CD4-positive, alpha-beta T cell treated with Interleukin-2 at 100 ng/mL for 4 hours (primary cell): ENCODE measurements around the gene ZNF609.
"Not testable (repeated sequence)": the region's sequence is repeated elsewhere in the genome, so short reads cannot be mapped to it uniquely, and the experiment has no call there.

ENCODE experiments used
- DNase-seq: peaks from one replicate; pipeline ENCODE4 v3.0.0-alpha.2; 2020; ENCODE audit warnings: low spot score

The ZNF609 gene

GRCh38 chr15:64622410-64623260 lies 162.3 kb downstream of the ZNF609 start:
- peak; percentile 63 for DNase-seq

GRCh38 chr15:64623347-64623996 lies 163.1 kb downstream of the ZNF609 start:
- no peak for DNase-seq

DNA sequence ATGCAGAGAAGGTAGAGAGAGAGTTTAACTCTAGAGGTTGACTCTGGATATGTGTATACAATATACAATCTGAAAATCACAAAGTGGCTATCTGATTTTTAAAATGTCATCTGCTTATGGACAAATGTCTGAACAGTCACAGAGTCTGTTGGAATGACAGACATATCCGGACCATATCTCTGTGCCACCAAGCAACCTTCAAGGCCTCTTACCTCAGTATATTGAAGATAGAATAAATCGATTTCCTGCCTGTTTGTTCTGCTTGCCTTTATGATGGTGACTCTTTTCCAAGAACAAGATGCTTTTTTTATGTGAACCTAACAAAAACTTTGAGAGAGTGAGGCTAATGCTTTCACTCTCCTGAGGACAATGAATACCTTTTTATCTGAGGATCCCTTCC lies 163.9 kb downstream of the ZNF609 start:
- peak; percentile 38 for DNase-seq

- no peak for DNase-seq
These were observed 168.7 kb downstream of the ZNF609 start for GRCh38 chr15:64629063-64629462.

- DNase-seq: no peak
These were observed 170.2 kb downstream of the ZNF609 start for GRCh38 chr15:64630396-64631107.

GRCh38 chr15:64632639-64633038 lies 172.3 kb downstream of the ZNF609 start:
- DNase-seq: not testable (repeated sequence)

DNA sequence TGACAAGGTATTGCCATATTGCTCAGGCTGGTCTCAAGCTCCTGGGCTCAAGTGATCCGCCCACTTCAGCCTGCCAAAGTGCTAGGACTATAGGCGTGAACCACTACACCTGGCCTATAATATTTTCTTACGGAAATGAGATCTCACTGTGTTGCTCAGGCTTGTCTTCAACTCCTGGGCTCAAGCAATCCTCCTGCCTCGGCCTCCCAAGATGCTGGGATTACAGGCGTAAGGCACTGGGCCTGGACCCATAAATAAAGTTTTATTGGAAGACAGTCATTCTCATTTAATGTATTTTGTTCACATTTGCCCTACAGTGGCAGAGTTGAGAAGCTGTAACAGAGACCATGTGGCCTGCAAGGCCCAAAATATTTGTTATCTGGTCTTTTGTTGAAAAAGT lies 173.0 kb downstream of the ZNF609 start:
- no peak for DNase-seq

DNA sequence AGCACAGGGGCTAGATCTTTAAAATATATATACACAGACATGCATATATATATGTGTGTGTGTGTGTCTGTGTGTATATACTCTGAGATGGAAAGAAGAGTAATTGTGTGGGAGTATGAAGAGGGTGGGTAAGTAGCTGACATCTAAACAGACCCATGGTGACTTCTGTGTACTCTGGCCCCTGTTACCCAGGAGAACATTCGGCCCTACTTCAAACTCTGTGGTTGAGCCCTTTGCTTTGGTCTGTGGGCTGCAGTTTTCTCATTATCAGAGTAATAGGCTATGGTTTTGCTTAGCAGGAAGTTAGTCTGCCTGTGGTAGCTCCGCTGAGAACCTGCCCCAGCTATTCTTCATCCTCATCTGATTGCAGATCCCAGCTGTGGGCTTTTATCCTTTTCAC lies 173.6 kb downstream of the ZNF609 start:
- DNase-seq: peak; percentile 71

GRCh38 chr15:64634576-64635498 lies 174.5 kb downstream of the ZNF609 start:
- DNase-seq: peak; percentile 44

DNA sequence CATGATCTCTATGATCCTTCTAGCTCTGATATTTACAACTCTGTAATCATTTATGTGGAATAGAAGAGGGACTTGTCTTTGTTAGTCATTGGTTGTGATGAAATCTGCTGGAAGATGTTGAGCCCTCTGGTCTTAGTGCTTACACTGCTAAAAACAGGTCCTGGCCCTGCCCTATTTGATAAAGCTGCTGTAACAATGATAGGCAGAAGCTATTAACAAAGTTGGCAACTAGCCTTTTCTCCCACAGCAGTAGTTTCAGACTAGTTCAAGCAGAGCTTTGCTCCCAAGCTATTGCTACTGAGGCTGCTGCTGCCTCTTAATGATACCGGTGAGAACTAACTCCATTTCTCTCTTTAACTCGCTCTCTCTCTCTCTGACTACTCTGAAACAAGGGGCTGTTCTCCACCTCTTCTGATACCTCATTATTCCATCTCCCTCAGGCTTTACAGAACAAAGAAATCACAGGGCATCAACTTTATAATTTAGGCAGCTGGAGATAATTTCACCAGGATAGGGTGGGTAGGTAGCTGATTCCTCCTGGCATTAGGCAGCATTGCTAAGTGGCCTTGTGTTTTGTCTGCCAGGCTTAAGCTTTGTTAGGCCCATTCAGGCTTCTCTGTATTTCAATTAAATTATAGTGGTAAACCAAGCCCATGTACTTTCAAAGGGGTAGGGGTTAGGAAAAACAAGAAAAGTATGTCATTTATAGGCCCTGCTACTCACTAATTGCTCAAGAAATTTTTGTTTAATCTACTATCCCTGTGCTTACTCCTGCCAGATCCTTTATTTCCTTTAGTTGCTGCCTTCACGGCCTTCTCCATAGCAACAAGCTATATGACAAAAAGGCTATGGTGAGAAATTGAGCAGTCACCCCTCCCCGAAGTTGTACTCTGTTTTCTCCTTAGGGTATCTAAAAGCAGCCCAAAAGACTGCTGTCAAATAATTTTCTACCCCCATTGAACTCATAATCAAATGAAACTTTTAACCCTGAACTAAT lies 175.4 kb downstream of the ZNF609 start:
- peak; percentile 15 for DNase-seq

GRCh38 chr15:64636556-64636955 lies 176.2 kb downstream of the ZNF609 start:
- no peak for DNase-seq

DNA sequence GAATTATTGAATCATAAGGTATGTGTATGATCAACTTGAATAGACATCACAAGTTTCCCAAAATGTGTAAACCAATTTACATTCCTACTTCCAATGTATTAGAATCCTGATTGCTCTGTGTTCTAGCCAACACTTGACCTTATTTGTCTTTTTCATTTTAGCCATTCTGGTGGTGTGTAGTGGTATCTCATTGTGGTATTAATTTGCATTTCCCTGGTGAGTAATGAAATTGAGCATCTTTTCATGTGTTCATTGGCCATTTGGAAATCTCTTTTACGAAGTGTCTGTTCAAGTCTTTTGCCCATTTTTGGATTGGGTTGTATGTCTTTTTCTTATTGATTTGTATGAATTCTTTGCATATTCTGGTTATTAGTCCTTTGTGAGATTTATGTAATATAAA lies 177.0 kb downstream of the ZNF609 start:
- no peak for DNase-seq

DNA sequence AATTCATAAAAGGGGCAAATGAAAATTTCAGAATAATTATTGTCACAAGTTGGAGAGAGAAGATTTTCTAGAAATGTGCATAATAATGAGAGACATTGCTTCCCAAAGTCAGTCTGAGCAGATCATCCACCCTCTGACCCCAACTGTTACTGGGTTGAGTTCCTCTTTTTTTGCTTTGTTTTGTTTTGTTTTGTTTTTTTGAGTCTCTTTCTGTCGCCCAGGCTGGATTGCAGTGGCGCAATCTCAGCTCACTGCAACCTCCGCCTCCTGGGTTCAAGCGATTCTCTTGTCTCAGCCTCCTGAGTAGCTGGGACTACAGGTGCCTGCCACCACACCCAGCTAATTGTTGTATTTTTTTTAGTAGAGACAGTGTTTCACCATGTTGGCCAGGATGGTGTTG lies 179.4 kb downstream of the ZNF609 start:
- not testable (repeated sequence) for DNase-seq

GRCh38 chr15:64640146-64640871 lies 179.9 kb downstream of the ZNF609 start:
- DNase-seq: no peak

- no peak for DNase-seq
These were observed 182.5 kb downstream of the ZNF609 start for GRCh38 chr15:64642875-64643274.

DNA sequence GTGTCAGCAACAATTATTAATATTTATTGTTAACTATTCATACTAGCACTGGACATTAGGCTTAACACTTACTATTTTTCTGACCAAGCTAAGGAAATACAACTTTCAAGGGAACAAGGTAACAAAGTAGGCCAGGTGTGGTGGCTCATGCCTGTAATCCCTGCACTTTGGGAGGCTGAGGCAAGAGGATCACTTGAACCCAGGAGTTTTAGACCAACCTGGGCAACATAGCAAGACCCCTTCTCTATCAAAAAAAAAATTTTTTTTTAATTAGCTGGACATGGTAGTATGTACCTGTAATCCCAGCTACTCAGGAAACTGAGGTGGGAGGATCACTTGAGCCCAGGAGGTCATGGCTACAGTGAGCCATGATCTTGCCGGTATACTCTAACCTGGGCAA lies 183.3 kb downstream of the ZNF609 start:
- DNase-seq: no peak

DNA sequence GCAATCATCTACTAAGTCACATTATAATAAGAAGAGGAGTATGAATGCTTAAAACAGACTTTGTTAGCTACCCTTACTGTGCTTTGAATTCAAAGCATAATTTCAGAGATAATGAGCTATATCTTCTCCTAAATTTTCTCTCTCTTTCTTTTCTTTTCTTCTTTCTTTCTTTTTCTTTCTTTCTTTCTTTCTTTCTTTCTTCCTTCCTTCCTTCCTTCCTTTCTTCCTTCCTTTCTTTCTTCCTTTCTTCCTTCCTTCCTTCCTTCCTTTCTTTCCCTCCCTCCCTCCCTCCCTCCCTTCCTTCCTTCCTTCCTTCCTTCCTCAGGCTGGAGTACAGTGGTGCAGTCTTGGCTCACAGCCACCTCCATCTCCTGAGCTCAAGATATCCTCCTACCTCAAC lies 184.4 kb downstream of the ZNF609 start:
- not testable (repeated sequence) for DNase-seq

- no peak for DNase-seq
These were observed 185.6 kb downstream of the ZNF609 start for GRCh38 chr15:64645995-64646394.

DNA sequence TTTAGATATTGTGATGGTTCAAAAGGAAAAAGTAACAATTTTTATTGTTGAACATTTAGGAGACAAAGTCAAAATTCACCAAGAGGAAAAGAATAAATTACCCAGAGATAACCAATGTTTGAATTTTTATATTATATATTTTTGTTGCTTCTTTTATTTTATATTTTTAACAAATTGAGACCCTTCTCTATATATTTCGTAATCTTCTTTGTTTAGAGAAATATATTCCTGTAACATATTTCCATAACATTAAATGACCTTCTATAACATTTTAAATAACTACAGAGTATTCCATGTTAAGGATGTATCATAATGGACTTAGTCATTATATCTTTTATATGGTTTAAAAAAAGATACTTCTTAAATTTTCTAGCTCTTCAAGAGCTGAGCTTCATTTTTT lies 187.0 kb downstream of the ZNF609 start:
- no peak for DNase-seq

GRCh38 chr15:64650552-64650951 lies 190.2 kb downstream of the ZNF609 start:
- no peak for DNase-seq
